H9 (cell line): Measurements from ENCODE around the gene FASTKD2. TPM values are rescaled to one million over a fixed set of nuclear protein-coding genes. Genes with fewer than 3 reads are reported as not detected.

ENCODE experiments used
- DNase-seq: peaks from one replicate; pipeline ENCODE4 v3.0.0-alpha.2; 2017
- H2AFZ ChIP-seq: one replicate; pipeline ENCODE4 v1.6.1; 2013; ENCODE audit warnings: mild to moderate bottlenecking, low read length, control low read depth, moderate library complexity
- H2AK5ac ChIP-seq: 2 replicates; pipeline ENCODE4 v1.6.1; 2013; ENCODE audit warnings: low read length, control low read depth, mixed read lengths; ENCODE audit not compliant: insufficient read length
- H2BK120ac ChIP-seq: one replicate; pipeline ENCODE4 v1.6.1; 2013; ENCODE audit warnings: low read depth, mild to moderate bottlenecking, low read length, control low read depth, inconsistent platforms; ENCODE audit not compliant: poor library complexity, severe bottlenecking
- H2BK12ac ChIP-seq: 2 replicates; pipeline ENCODE4 v1.6.1; 2013; ENCODE audit warnings: low read length, control low read depth, mixed read lengths, low read depth; ENCODE audit not compliant: insufficient read length
- H2BK15ac ChIP-seq: 2 replicates; pipeline ENCODE4 v1.6.1; 2013; ENCODE audit warnings: low read depth, low read length, control low read depth
- H2BK20ac ChIP-seq: one replicate; pipeline ENCODE4 v1.6.1; 2013; ENCODE audit warnings: low read depth, mild to moderate bottlenecking, low read length, control low read depth, inconsistent platforms; ENCODE audit not compliant: poor library complexity, severe bottlenecking
- H2BK5ac ChIP-seq: 2 replicates; pipeline ENCODE4 v1.6.1; 2013; ENCODE audit warnings: low read length, control low read depth, mixed read lengths; ENCODE audit not compliant: insufficient read length
- H3K14ac ChIP-seq: 2 replicates; pipeline ENCODE4 v1.6.1; 2013; ENCODE audit warnings: low read length, control low read depth; ENCODE audit not compliant: insufficient read depth
- H3K18ac ChIP-seq: 2 replicates; pipeline ENCODE4 v1.6.1; 2013; ENCODE audit warnings: low read depth, mild to moderate bottlenecking, mixed read lengths, low read length, control low read depth; ENCODE audit not compliant: insufficient read length
- H3K23ac ChIP-seq: 2 replicates; pipeline ENCODE4 v1.6.1; 2013; ENCODE audit warnings: low read length, control low read depth, mixed read lengths, low read depth; ENCODE audit not compliant: insufficient read length
- H3K23me2 ChIP-seq: 2 replicates; pipeline ENCODE4 v1.6.1; 2013; ENCODE audit warnings: low read depth, mild to moderate bottlenecking, mixed read lengths, low read length, control low read depth; ENCODE audit not compliant: insufficient read length, poor library complexity, severe bottlenecking
- H3K27ac ChIP-seq: 2 replicates; pipeline ENCODE4 v1.5.1; 2013; ENCODE audit warnings: low read length, control low read depth, mixed read lengths, low read depth; ENCODE audit not compliant: insufficient read length
- H3K27me3 ChIP-seq: 2 replicates; pipeline ENCODE4 v1.6.1; 2013; ENCODE audit warnings: low read length, control low read depth, inconsistent platforms; ENCODE audit not compliant: insufficient read depth
- H3K4ac ChIP-seq: 2 replicates; pipeline ENCODE4 v1.6.1; 2013; ENCODE audit warnings: low read depth, mild to moderate bottlenecking, control low read depth, inconsistent platforms, low read length, moderate library complexity
- H3K4me1 ChIP-seq: 2 replicates; pipeline ENCODE4 v1.6.1; 2013; ENCODE audit warnings: low read length, control low read depth, inconsistent platforms; ENCODE audit not compliant: insufficient read depth
- H3K4me2 ChIP-seq: 2 replicates; pipeline ENCODE4 v1.6.1; 2013; ENCODE audit warnings: low read length, control low read depth, mixed read lengths; ENCODE audit not compliant: insufficient read length, insufficient read depth
- H3K56ac ChIP-seq: 2 replicates; pipeline ENCODE4 v1.6.1; 2013; ENCODE audit warnings: low read depth, mild to moderate bottlenecking, mixed read lengths, low read length, control low read depth; ENCODE audit not compliant: insufficient read length
- H3K79me1 ChIP-seq: 2 replicates; pipeline ENCODE4 v1.6.1; 2013; ENCODE audit warnings: low read depth, mild to moderate bottlenecking, moderate library complexity, low read length, control low read depth, inconsistent platforms; ENCODE audit not compliant: insufficient read depth, poor library complexity, severe bottlenecking
- H3K79me2 ChIP-seq: 2 replicates; pipeline ENCODE4 v1.6.1; 2013; ENCODE audit warnings: low read length, control low read depth, inconsistent platforms; ENCODE audit not compliant: insufficient read depth
- H3K9ac ChIP-seq: 2 replicates; pipeline ENCODE4 v1.6.1; 2013; ENCODE audit warnings: low read length, control low read depth, mixed read lengths; ENCODE audit not compliant: insufficient read length; ENCODE audit errors: extremely low read depth
- H3K9me3 ChIP-seq: one replicate; pipeline ENCODE4 v1.6.1; 2013; ENCODE audit warnings: low read depth, low read length, inconsistent platforms; ENCODE audit not compliant: control insufficient read depth
- H3T11ph ChIP-seq: one replicate; pipeline ENCODE4 v1.6.1; 2013; ENCODE audit warnings: mild to moderate bottlenecking, low read length, control low read depth, inconsistent platforms
- H4K20me1 ChIP-seq: one replicate; pipeline ENCODE4 v1.6.1; 2013; ENCODE audit not compliant: control insufficient read depth, insufficient read length, insufficient read depth
- H4K5ac ChIP-seq: 2 replicates; pipeline ENCODE4 v1.6.1; 2013; ENCODE audit warnings: low read depth, mild to moderate bottlenecking, mixed read lengths, low read length, control low read depth; ENCODE audit not compliant: insufficient read length
- H4K8ac ChIP-seq: replicated peaks from 2 replicates; pipeline ENCODE4 v1.6.1; 2013; ENCODE audit warnings: low read length, control low read depth, mixed read lengths, low read depth; ENCODE audit not compliant: insufficient read length
- H4K91ac ChIP-seq: 2 replicates; pipeline ENCODE4 v1.6.1; 2013; ENCODE audit warnings: low read depth, mild to moderate bottlenecking, moderate library complexity, mixed read lengths, low read length, control low read depth; ENCODE audit not compliant: insufficient read length
- H3K27ac Mint-ChIP-seq, 3 experiments: 2 replicates in 2 of 3; 3 replicates in 1 of 3; pipeline ENCODE4 v1.8.0; 2020 to 2021; ENCODE audit warnings: mixed read lengths in 3 of 3, mild to moderate bottlenecking in 1 of 3, moderate library complexity in 1 of 3
- H3K27me3 Mint-ChIP-seq: 2 replicates; pipeline ENCODE4 v1.8.0; 2021; ENCODE audit warnings: low read depth, mild to moderate bottlenecking, moderate library complexity, mixed read lengths
- H3K36me3 Mint-ChIP-seq, 3 experiments: 2 replicates in 2 of 3; 3 replicates in 1 of 3; pipeline ENCODE4 v1.8.0; 2020 to 2021; ENCODE audit warnings: low read depth in 3 of 3, mixed read lengths in 3 of 3; ENCODE audit not compliant: insufficient read depth in 1 of 3
- H3K4me1 Mint-ChIP-seq, 2 experiments: 2 replicates each; pipeline ENCODE4 v1.8.0; 2020; ENCODE audit warnings: mixed read lengths in 2 of 2
- H3K4me3 Mint-ChIP-seq, 2 experiments: 2 replicates in 1 of 2; 3 replicates in 1 of 2; pipeline ENCODE4 v1.8.0; 2020 to 2021; ENCODE audit warnings: mild to moderate bottlenecking in 2 of 2, mixed read lengths in 2 of 2, moderate library complexity in 1 of 2
- H3K9me3 Mint-ChIP-seq, 2 experiments: 2 replicates in 1 of 2; 3 replicates in 1 of 2; pipeline ENCODE4 v1.8.0; 2020; ENCODE audit warnings: mild to moderate bottlenecking in 2 of 2, mixed read lengths in 2 of 2, moderate library complexity in 1 of 2
- CTCF ChIP-seq: fragments of 200-600 bp; sonication (generic); conservative IDR thresholded peaks from 3 replicates; pipeline ENCODE4 v1.8.0; 2021; ENCODE audit warnings: antibody characterized with exemption, mild to moderate bottlenecking
- WGBS: extraction: QIAGEN DNeasy Blood & Tissue Kit; methylation state at CpG from one replicate; pipeline ENCODE4 v1.1.7; 2013; ENCODE audit warnings: missing lambda C conversion rate, low lambda C conversion rate, mixed read lengths; ENCODE audit not compliant: insufficient read length; ENCODE audit errors: extremely low coverage; 5-methylcytosine and 5-hydroxymethylcytosine counted together
- total RNA-seq: library from RNA; stranded (reverse); gene quantifications from 2 replicates; pipeline ENCODE4 v1.2.1, GENCODE V29; 2021

FASTKD2 gene
- total RNA-seq, 1 experiment from 2014 or later = 39.2 TPM

GRCh38 chr2:206792645-206793044, 27.2 kb downstream of the FASTKD2 start:
- H2BK5ac ChIP-seq = no peak overlapping the region
- H3K4me1 ChIP-seq = no peaks in the 10 kb centered on the region
- TF ChIP-seq CTCF = no peak
- no CpG with 5 or more reads among the region's 5 CpGs for WGBS
- no peak overlapping the region for H2AK5ac ChIP-seq
- no peak overlapping the region for H3T11ph ChIP-seq
- no peaks in the 10 kb centered on the region for H3K23me2 ChIP-seq
- no peak overlapping the region for H2BK15ac ChIP-seq
- Mint-ChIP-seq H3K9me3 (no peaks in the 10 kb centered on the region), H3K27ac (no peak overlapping the region), H3K36me3 (peaks cover 8 to 62% (median 48%) of the 10 kb centered on the region in 3 experiments; a peak in 6 of 7 replicates), H3K4me3 (no peak overlapping the region), H3K4me1 (no peaks in the 10 kb centered on the region), H3K27me3 (no peaks in the 10 kb centered on the region)
- H2AFZ ChIP-seq = no peak overlapping the region
- no peak overlapping the region for H3K9ac ChIP-seq
- no peak overlapping the region for H4K8ac ChIP-seq
- H3K79me1 ChIP-seq = no peaks in the 10 kb centered on the region
- H4K91ac ChIP-seq = no peak overlapping the region
- no peak overlapping the region for H3K56ac ChIP-seq
- no peak overlapping the region for H2BK12ac ChIP-seq
- no peak overlapping the region for H3K14ac ChIP-seq
- H3K4ac ChIP-seq = no peak overlapping the region
- no peak overlapping the region for H4K5ac ChIP-seq
- H3K23ac ChIP-seq = no peak overlapping the region
- no peaks in the 10 kb centered on the region for H3K27me3 ChIP-seq
- H2BK120ac ChIP-seq = no peak overlapping the region
- H3K18ac ChIP-seq = no peak overlapping the region
- H3K9me3 ChIP-seq = no peaks in the 10 kb centered on the region
- H3K4me2 ChIP-seq = no peak overlapping the region
- H3K27ac ChIP-seq = no peak overlapping the region
- H4K20me1 ChIP-seq = no peaks in the 10 kb centered on the region
- no peaks in the 10 kb centered on the region for H3K79me2 ChIP-seq
- no peak for DNase-seq
- H2BK20ac ChIP-seq = no peak overlapping the region
